Mesenchymal stem cell (in vitro differentiated cells and primary cell): Measurements from ENCODE around the gene SMDT1.

Experiments
- DNase-seq: peaks from one replicate; pipeline ENCODE4 v3.0.0-alpha.2; 2013
- H2AFZ ChIP-seq: one replicate; pipeline ENCODE4 v1.6.1; 2013; ENCODE audit warnings: low read depth, mild to moderate bottlenecking, control low read depth, inconsistent platforms, low read length, moderate library complexity
- H2AK5ac ChIP-seq: 2 replicates; pipeline ENCODE4 v1.6.1; 2013; ENCODE audit warnings: low read length, moderate library complexity, mild to moderate bottlenecking, inconsistent platforms; ENCODE audit not compliant: severe bottlenecking
- H2BK120ac ChIP-seq: one replicate; pipeline ENCODE4 v1.6.1; 2013; ENCODE audit warnings: low read depth, mild to moderate bottlenecking, inconsistent platforms, low read length, moderate library complexity
- H2BK12ac ChIP-seq, 2 experiments: one replicate each; pipeline ENCODE4 v1.6.1; 2013; ENCODE audit warnings: inconsistent platforms in 2 of 2, low read length in 2 of 2, mild to moderate bottlenecking in 2 of 2, moderate library complexity in 2 of 2, control low read depth in 1 of 2
- H2BK15ac ChIP-seq: one replicate; pipeline ENCODE4 v1.6.1; 2013; ENCODE audit warnings: mild to moderate bottlenecking, low read depth, inconsistent platforms; ENCODE audit not compliant: poor library complexity, severe bottlenecking
- H2BK5ac ChIP-seq: 2 replicates; pipeline ENCODE4 v1.6.1; 2013; ENCODE audit warnings: low read depth, mild to moderate bottlenecking, low read length, control low read depth, inconsistent platforms; ENCODE audit not compliant: poor library complexity, severe bottlenecking
- H3K14ac ChIP-seq, 2 experiments: one replicate each; pipeline ENCODE4 v1.6.1; 2013; ENCODE audit warnings: inconsistent platforms in 2 of 2, low read length in 2 of 2, control low read depth in 1 of 2, mild to moderate bottlenecking in 1 of 2, moderate library complexity in 1 of 2
- H3K18ac ChIP-seq, 2 experiments: one replicate each; pipeline ENCODE4 v1.6.1; 2013; ENCODE audit warnings: inconsistent platforms in 2 of 2, low read length in 2 of 2, control low read depth in 1 of 2, low read depth in 1 of 2, mild to moderate bottlenecking in 1 of 2
- H3K23ac ChIP-seq, 2 experiments: one replicate each; pipeline ENCODE4 v1.6.1; 2013; ENCODE audit warnings: inconsistent platforms in 2 of 2, low read length in 2 of 2, mild to moderate bottlenecking in 2 of 2, moderate library complexity in 2 of 2, control low read depth in 1 of 2
- H3K27ac ChIP-seq: 2 replicates; pipeline ENCODE4 v1.5.1; 2013; ENCODE audit warnings: mild to moderate bottlenecking, moderate library complexity, low read length, control low read depth, inconsistent platforms; ENCODE audit not compliant: poor library complexity, severe bottlenecking
- H3K27me3 ChIP-seq, 2 experiments: 2 replicates each; pipeline versions ENCODE4 v1.6.1 to v1.7.0; 2013; ENCODE audit warnings: low read length in 2 of 2, mild to moderate bottlenecking in 2 of 2, moderate library complexity in 2 of 2, control low read depth in 1 of 2, inconsistent platforms in 1 of 2; ENCODE audit not compliant: control insufficient read depth in 1 of 2, insufficient read depth in 1 of 2
- H3K36me3 ChIP-seq, 2 experiments: 2 replicates each; pipeline versions ENCODE4 v1.6.1 to v1.7.0; 2013; ENCODE audit warnings: low read length in 2 of 2, control low read depth in 1 of 2, inconsistent platforms in 1 of 2, low read depth in 1 of 2, mild to moderate bottlenecking in 1 of 2; ENCODE audit not compliant: insufficient read depth in 2 of 2, control insufficient read depth in 1 of 2
- H3K4ac ChIP-seq, 2 experiments: one replicate each; pipeline ENCODE4 v1.6.1; 2013; ENCODE audit warnings: inconsistent platforms in 2 of 2, low read length in 2 of 2, mild to moderate bottlenecking in 2 of 2, moderate library complexity in 2 of 2, control low read depth in 1 of 2, low read depth in 1 of 2
- H3K4me1 ChIP-seq: 2 replicates; pipeline ENCODE4 v1.6.1; 2013; ENCODE audit warnings: low read depth, low read length, control low read depth; ENCODE audit not compliant: control insufficient read depth, insufficient read depth
- H3K4me2 ChIP-seq: 2 replicates; pipeline ENCODE4 v1.6.1; 2013; ENCODE audit warnings: low read length, mild to moderate bottlenecking, inconsistent platforms; ENCODE audit not compliant: poor library complexity, severe bottlenecking
- H3K4me3 ChIP-seq, 2 experiments: 2 replicates each; pipeline versions ENCODE4 v1.5.1 to v1.7.0; 2013; ENCODE audit warnings: low read length in 2 of 2, mild to moderate bottlenecking in 2 of 2, control low read depth in 1 of 2, low read depth in 1 of 2; ENCODE audit not compliant: insufficient read depth in 1 of 2
- H3K79me1 ChIP-seq: replicated peaks from 2 replicates; pipeline ENCODE4 v1.6.1; 2013; ENCODE audit warnings: mild to moderate bottlenecking, control low read depth, low read length, inconsistent platforms; ENCODE audit not compliant: poor library complexity, severe bottlenecking
- H3K9ac ChIP-seq: 2 replicates; pipeline ENCODE4 v1.7.0; 2013; ENCODE audit warnings: mild to moderate bottlenecking, low read length, moderate library complexity
- H3K9me3 ChIP-seq: 2 replicates; pipeline ENCODE4 v1.7.0; 2013; ENCODE audit warnings: mild to moderate bottlenecking, low read length; ENCODE audit not compliant: control insufficient read depth
- H4K8ac ChIP-seq: one replicate; pipeline ENCODE4 v1.6.1; 2013; ENCODE audit warnings: inconsistent platforms, mild to moderate bottlenecking, low read length, moderate library complexity
- H4K91ac ChIP-seq: one replicate; pipeline ENCODE4 v1.6.1; 2013; ENCODE audit warnings: mild to moderate bottlenecking, low read length, inconsistent platforms
- WGBS: methylation state at CpG from one replicate; pipeline ENCODE4 v1.1.7; 2013; ENCODE audit warnings: mixed read lengths; 5-methylcytosine and 5-hydroxymethylcytosine counted together

Gene SMDT1

GRCh38 chr22:42078469-42079318 lies 806 bp upstream of the SMDT1 start:
- Histone ChIP-seq H3K23ac (no peak overlapping the region), H3K79me1 (peaks cover 17% of the 10 kb centered on the region), H2BK5ac (peak overlapping the region; percentile 82), H3K27me3 (no peaks in the 10 kb centered on the region), H3K4me1 (peaks cover 8% of the 10 kb centered on the region), H2AK5ac (peak overlapping the region; percentile 96), H3K14ac (no peak overlapping the region), H2BK12ac (peak overlapping the region; percentile 42 to 73), H3K36me3 (peaks cover 9 to 46% of the 10 kb centered on the region in 2 experiments), H3K4me2 (peak overlapping the region; percentile 66), H4K91ac (peak overlapping the region; percentile 81), H3K9me3 (no peaks in the 10 kb centered on the region), H2AFZ (peak overlapping the region; percentile 32), H4K8ac (peak overlapping the region; percentile 93), H3K18ac (peak overlapping the region; percentile 75 to 83), H3K4me3 (peak overlapping the region in 1 of 2 experiments; percentile 95), H3K9ac (peak overlapping the region; percentile 93), H3K27ac (peak overlapping the region; percentile 82), H3K4ac (peak overlapping the region; percentile 79 to 99), H2BK15ac (peak overlapping the region; percentile 92), H2BK120ac (peak overlapping the region; percentile 92)
- DNase-seq: no peak
- 79% methylated on average over 24 of the region's 24 CpGs for WGBS

DNA sequence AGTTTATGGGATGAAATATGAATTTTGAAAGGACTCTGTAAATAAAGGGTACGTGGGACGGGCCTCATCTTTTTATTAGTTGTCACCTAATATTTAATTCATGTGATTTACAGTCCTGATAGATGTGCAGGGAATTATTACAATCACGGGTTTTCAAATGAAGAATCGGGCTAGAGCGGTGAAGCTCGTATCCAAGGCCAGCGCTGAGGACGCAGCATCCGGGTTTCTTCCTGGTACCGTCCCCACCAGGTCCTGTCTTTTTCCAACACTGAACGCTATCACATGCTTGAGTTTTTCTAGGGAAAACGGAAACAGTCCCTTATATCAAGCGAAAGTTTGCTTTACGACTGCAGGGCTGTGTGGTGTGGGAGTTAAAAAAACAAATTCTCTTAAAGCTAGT lies 787 bp downstream of the SMDT1 start:
- Histone ChIP-seq H3K36me3 (peaks cover 16 to 60% of the 10 kb centered on the region in 2 experiments), H2BK120ac (no peak overlapping the region), H4K8ac (no peak overlapping the region), H2BK12ac (no peak overlapping the region), H3K79me1 (peaks cover 28% of the 10 kb centered on the region), H2BK5ac (no peak overlapping the region), H3K4me1 (peaks cover 4% of the 10 kb centered on the region), H3K4ac (peak overlapping the region in 1 of 2 experiments; percentile 9), H3K14ac (no peak overlapping the region), H2AFZ (no peak overlapping the region), H3K4me2 (peak overlapping the region; percentile 57), H3K27ac (peak overlapping the region; percentile 30), H3K9ac (peak overlapping the region; percentile 93), H3K9me3 (no peaks in the 10 kb centered on the region), H3K18ac (no peak overlapping the region), H4K91ac (no peak overlapping the region), H3K4me3 (peak overlapping the region; percentile 56 to 95), H3K27me3 (no peaks in the 10 kb centered on the region), H2BK15ac (no peak overlapping the region), H2AK5ac (no peak overlapping the region), H3K23ac (no peak overlapping the region)
- 12% methylated on average over 8 of the region's 14 CpGs for whole genome bisulfite sequencing
- peak; percentile 75 for DNase-seq

DNA sequence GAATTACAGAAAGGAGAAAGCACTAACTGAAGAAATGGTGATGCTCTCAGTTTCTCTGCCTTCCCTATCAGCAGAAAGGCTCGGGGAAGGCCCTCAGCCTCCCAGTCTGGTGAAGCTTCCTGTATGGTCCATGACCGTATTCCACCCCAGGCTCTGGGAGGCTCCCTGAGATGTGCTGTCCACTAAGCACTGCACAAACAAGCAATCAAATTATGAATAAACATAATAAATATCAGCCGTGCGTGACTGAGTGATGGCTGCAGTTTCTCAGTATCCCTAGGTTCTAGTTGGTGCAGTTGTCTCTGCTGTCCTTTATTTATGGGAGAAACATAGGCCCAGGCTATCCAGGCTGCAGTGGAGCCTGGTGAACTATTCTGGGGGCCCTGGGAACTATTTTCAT lies 3.6 kb downstream of the SMDT1 start:
- H3K14ac ChIP-seq: no peak overlapping the region
- H3K27me3 ChIP-seq: no peaks in the 10 kb centered on the region
- DNase-seq: no peak
- no peak overlapping the region for H3K23ac ChIP-seq
- no peak overlapping the region for H2BK120ac ChIP-seq
- H3K4me1 ChIP-seq: peaks cover 4% of the 10 kb centered on the region
- H3K18ac ChIP-seq: no peak overlapping the region
- H2BK12ac ChIP-seq: no peak overlapping the region
- no peak overlapping the region for H2AFZ ChIP-seq
- no peak overlapping the region for H3K4me3 ChIP-seq
- no peak overlapping the region for H4K8ac ChIP-seq
- WGBS: 93% methylated on average over 4 of the region's 4 CpGs
- H3K4me2 ChIP-seq: no peak overlapping the region
- H4K91ac ChIP-seq: no peak overlapping the region
- no peak overlapping the region for H3K27ac ChIP-seq
- H2BK15ac ChIP-seq: no peak overlapping the region
- H2AK5ac ChIP-seq: no peak overlapping the region
- H2BK5ac ChIP-seq: no peak overlapping the region
- peaks cover 32% of the 10 kb centered on the region for H3K79me1 ChIP-seq
- peaks cover 16 to 55% of the 10 kb centered on the region in 2 experiments for H3K36me3 ChIP-seq
- H3K4ac ChIP-seq: no peak overlapping the region
- no peaks in the 10 kb centered on the region for H3K9me3 ChIP-seq
- no peak overlapping the region for H3K9ac ChIP-seq

- Histone ChIP-seq H3K4me1 (peaks cover 4% of the 10 kb centered on the region), H2AFZ (no peak overlapping the region), H2BK5ac (no peak overlapping the region), H3K4ac (no peak overlapping the region), H3K23ac (no peak overlapping the region), H3K79me1 (peaks cover 36% of the 10 kb centered on the region), H2AK5ac (no peak overlapping the region), H4K8ac (no peak overlapping the region), H4K91ac (no peak overlapping the region), H2BK12ac (no peak overlapping the region), H3K4me3 (no peak overlapping the region), H3K18ac (no peak overlapping the region), H2BK120ac (no peak overlapping the region), H3K4me2 (no peak overlapping the region), H3K27ac (no peak overlapping the region), H3K36me3 (peaks cover 16 to 56% of the 10 kb centered on the region in 2 experiments), H3K9ac (no peak overlapping the region), H3K27me3 (no peaks in the 10 kb centered on the region), H2BK15ac (no peak overlapping the region), H3K9me3 (no peaks in the 10 kb centered on the region), H3K14ac (no peak overlapping the region)
- no peak for DNase-seq
- WGBS: 98% methylated on average over 8 of the region's 8 CpGs
Measured at GRCh38 chr22:42084874-42085273, 5.4 kb downstream of the SMDT1 start.
